ENCODE data around the gene SNRPA.
"Not testable (repeated sequence)": the region's sequence is repeated elsewhere in the genome, so short reads cannot be mapped to it uniquely, and the experiment has no call there.

Gene SNRPA

DNA sequence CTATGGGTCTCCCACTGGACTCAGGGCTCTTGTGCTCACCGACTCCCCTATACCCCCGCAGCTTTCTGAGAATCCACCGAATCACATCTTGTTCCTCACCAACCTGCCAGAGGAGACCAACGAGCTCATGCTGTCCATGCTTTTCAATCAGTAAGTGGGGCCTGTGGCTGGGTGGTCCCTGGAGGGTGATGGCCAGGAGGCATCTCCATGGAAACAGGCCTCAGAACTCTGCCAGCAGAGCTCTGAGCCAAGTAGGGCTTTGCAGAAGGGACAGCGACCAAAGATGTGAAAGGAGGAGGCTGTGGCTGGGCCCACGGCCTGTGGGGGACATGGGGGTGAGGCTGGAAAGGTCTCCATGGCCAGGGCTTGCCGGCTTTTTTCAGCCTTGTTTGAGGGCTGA is 12.5 kb downstream of the SNRPA start:
- Histone ChIP-seq H4K20me1 (ENCODE audit: insufficient read depth, low read length) (peaks cover 53% of the 10 kb centered on the region), H3K36me3 (replicated peaks; ENCODE audit: low read depth, low read length) (peaks cover 70% of the 10 kb centered on the region), H3K4me2 (ENCODE audit: low read length) (no peak overlapping the region), H3K27ac (ENCODE audit: low read length) (no peak overlapping the region), H2AFZ (ENCODE audit: low read depth, low read length) (no peak overlapping the region), H3K79me2 (ENCODE audit: low read length) (peaks cover 44% of the 10 kb centered on the region), H3K27me3 (ENCODE audit: low read depth, low read length) (no peaks in the 10 kb centered on the region), H3K4me3 (ENCODE audit: low read length) (no peak overlapping the region), H3K9me3 (ENCODE audit: insufficient read depth, low read length) (no peaks in the 10 kb centered on the region), H3K9ac (ENCODE audit: low read length) (no peak overlapping the region), H3K4me1 (ENCODE audit: low read length) (0 out of 2 replicates have a peak, but pooled peaks cover 4% of the 10 kb centered on the region)
- no peak for TF ChIP-seq EZH2phosphoT487 (IDR thresholded peaks at IDR 0.05; ENCODE audit: low read depth)
- TF ChIP-seq, protein P1, sequence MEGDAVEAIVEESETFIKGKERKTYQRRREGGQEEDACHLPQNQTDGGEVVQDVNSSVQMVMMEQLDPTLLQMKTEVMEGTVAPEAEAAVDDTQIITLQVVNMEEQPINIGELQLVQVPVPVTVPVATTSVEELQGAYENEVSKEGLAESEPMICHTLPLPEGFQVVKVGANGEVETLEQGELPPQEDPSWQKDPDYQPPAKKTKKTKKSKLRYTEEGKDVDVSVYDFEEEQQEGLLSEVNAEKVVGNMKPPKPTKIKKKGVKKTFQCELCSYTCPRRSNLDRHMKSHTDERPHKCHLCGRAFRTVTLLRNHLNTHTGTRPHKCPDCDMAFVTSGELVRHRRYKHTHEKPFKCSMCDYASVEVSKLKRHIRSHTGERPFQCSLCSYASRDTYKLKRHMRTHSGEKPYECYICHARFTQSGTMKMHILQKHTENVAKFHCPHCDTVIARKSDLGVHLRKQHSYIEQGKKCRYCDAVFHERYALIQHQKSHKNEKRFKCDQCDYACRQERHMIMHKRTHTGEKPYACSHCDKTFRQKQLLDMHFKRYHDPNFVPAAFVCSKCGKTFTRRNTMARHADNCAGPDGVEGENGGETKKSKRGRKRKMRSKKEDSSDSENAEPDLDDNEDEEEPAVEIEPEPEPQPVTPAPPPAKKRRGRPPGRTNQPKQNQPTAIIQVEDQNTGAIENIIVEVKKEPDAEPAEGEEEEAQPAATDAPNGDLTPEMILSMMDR (IDR thresholded peaks at IDR 0.05; ENCODE audit: low read depth, low read length): no peak

DNA sequence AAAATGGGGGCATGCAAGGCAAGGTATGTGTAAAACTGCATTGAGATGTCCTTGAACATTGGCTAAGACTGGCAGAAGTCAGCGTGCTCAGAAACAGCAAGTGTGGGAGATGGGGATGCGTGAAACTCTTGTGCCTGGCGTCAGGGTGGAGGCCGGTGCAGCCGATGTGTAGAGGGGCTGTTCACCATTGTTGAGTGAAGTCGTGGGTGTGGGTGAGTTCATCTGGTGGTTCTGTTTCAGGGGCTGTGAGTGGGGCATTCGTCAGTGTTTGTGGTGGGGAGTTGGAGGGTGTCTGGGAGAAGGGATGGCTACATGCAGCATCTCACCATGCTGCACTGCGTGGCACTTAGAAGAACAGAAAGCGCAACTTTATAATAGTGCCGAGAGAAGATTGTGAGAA is 13.0 kb downstream of the SNRPA start:
- Histone ChIP-seq H3K36me3 (replicated peaks; ENCODE audit: low read depth, low read length) (peaks cover 73% of the 10 kb centered on the region), H3K9me3 (ENCODE audit: insufficient read depth, low read length) (no peaks in the 10 kb centered on the region), H3K79me2 (ENCODE audit: low read length) (peaks cover 43% of the 10 kb centered on the region), H4K20me1 (ENCODE audit: insufficient read depth, low read length) (peaks cover 52% of the 10 kb centered on the region), H2AFZ (ENCODE audit: low read depth, low read length) (no peak overlapping the region), H3K4me2 (ENCODE audit: low read length) (no peak overlapping the region), H3K27ac (ENCODE audit: low read length) (no peak overlapping the region), H3K27me3 (ENCODE audit: low read depth, low read length) (no peaks in the 10 kb centered on the region), H3K4me1 (ENCODE audit: low read length) (0 out of 2 replicates have a peak, but pooled peaks cover 4% of the 10 kb centered on the region), H3K9ac (ENCODE audit: low read length) (no peak overlapping the region), H3K4me3 (ENCODE audit: low read length) (no peak overlapping the region)
- no peak for TF ChIP-seq EZH2phosphoT487 (IDR thresholded peaks at IDR 0.05; ENCODE audit: low read depth)
- TF ChIP-seq, protein P1 (IDR thresholded peaks at IDR 0.05; ENCODE audit: low read depth, low read length): no peak

DNA sequence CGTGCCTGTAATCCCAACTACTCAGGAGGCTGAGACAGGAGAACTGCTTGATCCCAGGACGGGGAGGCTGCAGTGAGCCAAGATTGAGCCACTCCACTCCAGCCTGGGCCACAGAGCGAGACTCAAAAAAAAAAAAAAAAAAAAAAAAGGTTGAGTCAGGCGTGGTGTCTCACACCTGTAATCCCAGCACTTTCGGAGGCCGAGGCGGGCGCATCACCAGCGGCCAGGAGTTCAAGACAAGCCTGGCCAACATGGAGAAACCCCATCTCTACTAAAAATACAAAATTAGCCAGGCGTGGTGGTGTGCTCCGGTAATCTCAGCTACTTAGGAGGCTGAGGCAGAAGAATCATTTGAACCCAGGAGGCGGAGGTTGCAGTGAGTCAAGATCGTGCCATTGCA is 15.4 kb downstream of the SNRPA start:
- not testable (repeated sequence) for H3K27ac ChIP-seq (ENCODE audit: low read length); H3K4me1 ChIP-seq (ENCODE audit: low read length); H3K27me3 ChIP-seq (ENCODE audit: low read depth, low read length); H3K9me3 ChIP-seq (ENCODE audit: insufficient read depth, low read length); H3K4me3 ChIP-seq (ENCODE audit: low read length); H3K9ac ChIP-seq (ENCODE audit: low read length); H2AFZ ChIP-seq (ENCODE audit: low read depth, low read length); H3K4me2 ChIP-seq (ENCODE audit: low read length)
- peaks cover 58% of the 10 kb centered on the region for H3K36me3 ChIP-seq (replicated peaks; ENCODE audit: low read depth, low read length)
- peaks cover 23% of the 10 kb centered on the region; the same call in 1 of the 2 replicates for H3K79me2 ChIP-seq (ENCODE audit: low read length)
- peaks cover 38% of the 10 kb centered on the region for H4K20me1 ChIP-seq (ENCODE audit: insufficient read depth, low read length)

DNA sequence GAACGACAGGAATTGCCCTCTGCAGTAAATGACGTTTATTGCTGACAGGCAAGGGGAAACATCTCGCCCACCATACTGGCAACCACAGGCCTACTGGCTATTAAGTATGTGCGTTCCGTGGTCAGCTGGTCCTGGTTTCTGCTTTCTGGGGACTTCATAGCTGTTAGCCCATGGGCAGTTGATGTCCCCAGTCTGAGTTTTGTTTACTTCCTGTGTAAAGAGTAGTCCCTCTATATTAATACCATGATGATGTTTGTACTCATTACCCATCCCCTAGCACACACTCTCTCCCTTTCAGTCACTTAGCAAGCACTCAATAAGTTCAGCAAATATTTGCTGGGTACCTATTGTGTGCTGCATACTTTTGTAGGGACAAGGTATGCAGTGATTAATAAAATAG is 17.9 kb downstream of the SNRPA start:
- H3K27me3 ChIP-seq (ENCODE audit: low read depth, low read length): no peaks in the 10 kb centered on the region
- H3K4me1 ChIP-seq (ENCODE audit: low read length): no peaks in the 10 kb centered on the region
- H4K20me1 ChIP-seq (ENCODE audit: insufficient read depth, low read length): peaks cover 17% of the 10 kb centered on the region; the same call in 1 of the 2 replicates
- no peak overlapping the region for H3K4me2 ChIP-seq (ENCODE audit: low read length)
- H3K27ac ChIP-seq (ENCODE audit: low read length): no peak overlapping the region
- TF ChIP-seq, protein P1 (IDR thresholded peaks at IDR 0.05; ENCODE audit: low read depth, low read length): no peak
- no peak overlapping the region for H3K9ac ChIP-seq (ENCODE audit: low read length)
- no peaks in the 10 kb centered on the region for H3K9me3 ChIP-seq (ENCODE audit: insufficient read depth, low read length)
- no peak overlapping the region for H3K4me3 ChIP-seq (ENCODE audit: low read length)
- H3K79me2 ChIP-seq (ENCODE audit: low read length): 0 out of 2 replicates have a peak, but pooled peaks cover under 1% of the 10 kb centered on the region
- H2AFZ ChIP-seq (ENCODE audit: low read depth, low read length): no peak overlapping the region
- H3K36me3 ChIP-seq (replicated peaks; ENCODE audit: low read depth, low read length): peaks cover 34% of the 10 kb centered on the region

DNA sequence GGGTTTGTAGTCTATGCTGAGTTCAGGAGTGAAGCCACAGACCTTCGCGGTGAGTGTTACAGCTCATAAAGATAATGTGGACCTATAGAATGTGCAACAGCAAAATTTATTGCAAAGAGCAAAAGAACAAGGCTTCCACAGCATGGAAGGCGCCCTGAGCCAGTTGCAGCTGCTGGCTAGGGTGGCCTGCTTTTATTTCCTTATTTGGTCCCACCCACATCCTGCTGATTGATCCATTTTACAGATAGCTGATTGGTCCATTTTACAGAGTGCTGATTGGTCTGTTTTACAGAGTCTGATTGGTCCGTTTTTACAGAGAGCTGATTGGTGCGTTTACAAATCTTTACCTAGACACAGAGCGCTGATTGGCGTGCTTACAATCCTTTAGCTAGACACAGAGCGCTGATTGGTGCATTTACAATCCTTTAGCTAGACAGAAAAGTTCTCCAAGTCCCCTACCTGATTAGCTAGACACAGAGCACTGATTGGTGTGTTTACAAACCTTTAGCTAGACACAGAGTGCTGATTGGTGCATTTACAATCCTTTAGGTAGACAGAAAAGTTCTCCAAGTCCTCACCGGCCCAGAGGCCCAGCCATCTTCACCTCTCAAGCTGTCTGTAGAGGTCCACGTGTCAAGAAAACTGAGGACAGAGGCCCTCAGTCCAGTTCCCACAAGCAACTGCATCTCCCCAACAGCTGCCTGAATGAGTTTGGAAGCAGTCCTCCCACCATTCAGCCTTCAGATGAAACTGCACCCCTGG is 20.3 kb downstream of the SNRPA start:
- H3K27ac ChIP-seq (ENCODE audit: low read length); H3K4me2 ChIP-seq (ENCODE audit: low read length); H3K79me2 ChIP-seq (ENCODE audit: low read length); H2AFZ ChIP-seq (ENCODE audit: low read depth, low read length); H3K9ac ChIP-seq (ENCODE audit: low read length); H3K4me3 ChIP-seq (ENCODE audit: low read length); H3K9me3 ChIP-seq (ENCODE audit: insufficient read depth, low read length); H3K27me3 ChIP-seq (ENCODE audit: low read depth, low read length); H4K20me1 ChIP-seq (ENCODE audit: insufficient read depth, low read length): not testable (repeated sequence)
- H3K36me3 ChIP-seq (replicated peaks; ENCODE audit: low read depth, low read length): peaks cover 11% of the 10 kb centered on the region
- peaks cover 12% of the 10 kb centered on the region for H3K4me1 ChIP-seq (ENCODE audit: low read length)

Data from OCI-LY3 (cell line).